GM12865 (cell line): ENCODE results near the gene DNAAF1.

Experiments used
- DNase-seq: peaks from one replicate; pipeline ENCODE4 v3.0.0; 2010; ENCODE audit warnings: low read depth
- H3K4me3 ChIP-seq: 2 replicates; pipeline ENCODE4 v1.5.1; 2011; ENCODE audit warnings: mild to moderate bottlenecking, low read depth, low read length, control low read depth
- TF ChIP-seq, protein P1 (sequence below): IDR thresholded peaks from 2 replicates; pipeline ENCODE4 v1.5.1; 2011; ENCODE audit warnings: low read length, control low read depth, low read depth, inconsistent platforms; ENCODE audit not compliant: insufficient read depth; ENCODE audit errors: missing control alignments

The DNAAF1 gene

GRCh38 chr16:84131117-84131516, 14.0 kb upstream of the DNAAF1 start:
- H3K4me3 ChIP-seq: no peak overlapping the region
- no peak for DNase-seq
- TF ChIP-seq, protein P1, sequence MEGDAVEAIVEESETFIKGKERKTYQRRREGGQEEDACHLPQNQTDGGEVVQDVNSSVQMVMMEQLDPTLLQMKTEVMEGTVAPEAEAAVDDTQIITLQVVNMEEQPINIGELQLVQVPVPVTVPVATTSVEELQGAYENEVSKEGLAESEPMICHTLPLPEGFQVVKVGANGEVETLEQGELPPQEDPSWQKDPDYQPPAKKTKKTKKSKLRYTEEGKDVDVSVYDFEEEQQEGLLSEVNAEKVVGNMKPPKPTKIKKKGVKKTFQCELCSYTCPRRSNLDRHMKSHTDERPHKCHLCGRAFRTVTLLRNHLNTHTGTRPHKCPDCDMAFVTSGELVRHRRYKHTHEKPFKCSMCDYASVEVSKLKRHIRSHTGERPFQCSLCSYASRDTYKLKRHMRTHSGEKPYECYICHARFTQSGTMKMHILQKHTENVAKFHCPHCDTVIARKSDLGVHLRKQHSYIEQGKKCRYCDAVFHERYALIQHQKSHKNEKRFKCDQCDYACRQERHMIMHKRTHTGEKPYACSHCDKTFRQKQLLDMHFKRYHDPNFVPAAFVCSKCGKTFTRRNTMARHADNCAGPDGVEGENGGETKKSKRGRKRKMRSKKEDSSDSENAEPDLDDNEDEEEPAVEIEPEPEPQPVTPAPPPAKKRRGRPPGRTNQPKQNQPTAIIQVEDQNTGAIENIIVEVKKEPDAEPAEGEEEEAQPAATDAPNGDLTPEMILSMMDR: no peak

- no peak overlapping the region for H3K4me3 ChIP-seq
- DNase-seq: no peak
- TF ChIP-seq, protein P1: no peak
These were observed 12.4 kb upstream of the DNAAF1 start for GRCh38 chr16:84132527-84133285.

GRCh38 chr16:84136331-84137125, 8.6 kb upstream of the DNAAF1 start:
- no peak for DNase-seq
- no peak overlapping the region for H3K4me3 ChIP-seq
- TF ChIP-seq, protein P1: no peak

GRCh38 chr16:84137287-84137686, 7.8 kb upstream of the DNAAF1 start:
- H3K4me3 ChIP-seq: no peak overlapping the region
- DNase-seq: no peak
- TF ChIP-seq, protein P1: no peak

GRCh38 chr16:84137769-84138357, 7.2 kb upstream of the DNAAF1 start:
- H3K4me3 ChIP-seq: no peak overlapping the region
- TF ChIP-seq, protein P1: no peak

DNA sequence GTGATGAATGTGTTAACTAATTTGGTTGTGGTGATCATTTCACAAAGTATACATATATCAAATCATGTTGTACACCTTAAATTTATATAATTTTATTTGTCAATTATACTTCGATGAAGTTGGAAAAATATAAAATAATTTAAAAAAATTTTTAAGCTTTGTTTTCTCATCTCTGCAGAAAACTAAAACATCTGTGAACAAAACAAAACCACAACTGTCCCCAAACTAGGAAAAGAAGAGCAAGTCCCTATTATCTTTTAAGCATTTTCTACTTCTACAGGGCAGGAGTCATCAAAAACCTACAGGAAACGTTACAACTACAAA, 6.6 kb upstream of the DNAAF1 start:
- H3K4me3 ChIP-seq: no peak overlapping the region
- no peak for DNase-seq
- TF ChIP-seq, protein P1: no peak

More at GRCh38 chr16:84137769-84138357, 7.2 kb upstream of the DNAAF1 start:
- DNase-seq: no peak
